Uterus (tissue), 4 donors: ENCODE data around the gene CRLF1. TPM values are rescaled to one million over a fixed set of nuclear protein-coding genes. Genes with fewer than 3 reads are reported as not detected.

Source experiments
- DNase-seq, 2 donors: peaks; one replicate each; pipeline ENCODE4 v3.0.0-alpha.2; 2019 to 2020
- H3K27ac ChIP-seq, 2 donors: fragments of 200-600 bp; sonication (generic); 1 replicate in 1 of 2; 2 replicates in 1 of 2; pipeline ENCODE4 v1.5.1; 2016 to 2018
- H3K27me3 ChIP-seq, 2 donors: fragments of 200-600 bp; sonication (generic); one replicate each; pipeline ENCODE4 v1.5.1; 2018 to 2019; ENCODE audit warnings: control low read depth in 1 of 2
- H3K36me3 ChIP-seq, 2 donors: fragments of 200-600 bp; sonication (generic); one replicate each; pipeline ENCODE4 v1.5.1; 2019; ENCODE audit warnings: control low read depth in 1 of 2
- H3K4me1 ChIP-seq, 2 donors: fragments of 200-600 bp; sonication (generic); one replicate each; pipeline ENCODE4 v1.5.1; 2018 to 2019; ENCODE audit warnings: control low read depth in 1 of 2
- H3K4me3 ChIP-seq, 2 donors: fragments of 200-600 bp; sonication (generic); 1 replicate in 1 of 2; 2 replicates in 1 of 2; pipeline ENCODE4 v1.5.1; 2018 to 2019; ENCODE audit warnings: mild to moderate bottlenecking in 1 of 2
- H3K9me3 ChIP-seq, 2 donors: fragments of 200-600 bp; sonication (generic); one replicate each; pipeline ENCODE4 v1.5.1; 2019; ENCODE audit warnings: control low read depth in 1 of 2
- CTCF ChIP-seq, 4 experiments: fragments of 200-600 bp in 2 of 4; fragments of 450-650 bp in 2 of 4; sonication (generic) in 2 of 4; IDR thresholded peaks; one replicate each; pipeline ENCODE4 v1.5.1; 2016 to 2019; ENCODE audit warnings: antibody characterized with exemption in 4 of 4, mild to moderate bottlenecking in 2 of 4, moderate library complexity in 1 of 4
- POLR2A ChIP-seq, 2 donors: fragments of 450-650 bp; IDR thresholded peaks; one replicate each; pipeline ENCODE4 v1.6.1; 2016; ENCODE audit warnings: antibody characterized with exemption in 2 of 2, mild to moderate bottlenecking in 1 of 2, moderate library complexity in 1 of 2
- intact Hi-C: fragments of 100-400 bp; cut with DNase I; formaldehyde crosslinking; loops from one replicate; pipeline ENCODE4 v1.15.1; 2023; ENCODE audit warnings: low total_unique reads
- total RNA-seq, 4 donors: library from RNA; depleted of rRNA in 3 of 4; stranded (reverse); fragments of >200 nt in 3 of 4; gene quantifications; one replicate each; pipeline versions ENCODE4 v1.1.0 to v1.2.4, GENCODE V29; 2014 to 2023
- donor health status: DM: yes; HTN: yes; CAD: no.

CRLF1 gene
- total RNA-seq, 4 donors from 2014 or later: 0.26 to 0.69 (median 0.67) TPM; not detected in 1

GRCh38 chr19:18635831-18636182 lies 29.2 kb upstream of the CRLF1 start:
- no peak for TF ChIP-seq POLR2A (IDR thresholded peaks at IDR 0.05)
- TF ChIP-seq CTCF (IDR thresholded peaks at IDR 0.05): no peak
- H3K9me3 ChIP-seq: no peaks in the 10 kb centered on the region
- intact Hi-C loops: no loop called here
- H3K4me1 ChIP-seq: no peaks in the 10 kb centered on the region
- DNase-seq: no peak
- H3K27ac ChIP-seq: no peak overlapping the region
- peak overlapping the region in 1 of 2 donors; percentile 61 for H3K4me3 ChIP-seq
- no peaks in the 10 kb centered on the region for H3K36me3 ChIP-seq
- H3K27me3 ChIP-seq: no peaks in the 10 kb centered on the region

GRCh38 chr19:18634612-18635297 lies 28.2 kb upstream of the CRLF1 start:
- no peaks in the 10 kb centered on the region for H3K9me3 ChIP-seq
- no peak for TF ChIP-seq CTCF (IDR thresholded peaks at IDR 0.05)
- no peak for TF ChIP-seq POLR2A (IDR thresholded peaks at IDR 0.05)
- no peaks in the 10 kb centered on the region for H3K27me3 ChIP-seq
- H3K27ac ChIP-seq: no peak overlapping the region
- H3K4me1 ChIP-seq: no peaks in the 10 kb centered on the region
- intact Hi-C loops: no loop called here
- DNase-seq: no peak
- no peak overlapping the region for H3K4me3 ChIP-seq
- H3K36me3 ChIP-seq: no peaks in the 10 kb centered on the region

GRCh38 chr19:18633321-18633720 lies 26.7 kb upstream of the CRLF1 start:
- H3K27ac ChIP-seq: no peak overlapping the region
- DNase-seq: no peak
- intact Hi-C loops: no loop called here
- H3K9me3 ChIP-seq: no peaks in the 10 kb centered on the region
- no peak for TF ChIP-seq CTCF (IDR thresholded peaks at IDR 0.05)
- TF ChIP-seq POLR2A (IDR thresholded peaks at IDR 0.05): no peak
- H3K4me3 ChIP-seq: no peak overlapping the region
- no peaks in the 10 kb centered on the region for H3K27me3 ChIP-seq
- H3K4me1 ChIP-seq: no peaks in the 10 kb centered on the region
- H3K36me3 ChIP-seq: no peaks in the 10 kb centered on the region

GRCh38 chr19:18629166-18630088 lies 22.8 kb upstream of the CRLF1 start:
- Histone ChIP-seq H3K27me3 (no peaks in the 10 kb centered on the region), H3K36me3 (no peaks in the 10 kb centered on the region), H3K4me1 (no peaks in the 10 kb centered on the region), H3K9me3 (no peaks in the 10 kb centered on the region), H3K27ac (no peak overlapping the region), H3K4me3 (no peak overlapping the region)
- TF ChIP-seq POLR2A (IDR thresholded peaks at IDR 0.05) (no peak), CTCF (IDR thresholded peaks at IDR 0.05) (no peak)
- intact Hi-C loops: no loop called here
- peak in 1 of 2 donors; percentile 46 for DNase-seq

- Histone ChIP-seq H3K4me3 (no peak overlapping the region), H3K27ac (no peak overlapping the region), H3K9me3 (no peaks in the 10 kb centered on the region), H3K36me3 (no peaks in the 10 kb centered on the region), H3K4me1 (no peaks in the 10 kb centered on the region), H3K27me3 (no peaks in the 10 kb centered on the region)
- TF ChIP-seq CTCF (IDR thresholded peaks at IDR 0.05) (no peak), POLR2A (IDR thresholded peaks at IDR 0.05) (no peak)
- intact Hi-C loops: no loop called here
- DNase-seq: no peak
Observed at GRCh38 chr19:18626906-18627305, 20.3 kb upstream of the CRLF1 start.
